Chondrocyte (in vitro differentiated cells): ENCODE results near the gene KRTAP10-10. TPM values are rescaled to one million over a fixed set of nuclear protein-coding genes. Genes with fewer than 3 reads are reported as not detected.
A peak's percentile ranks its signal among the peaks of the same experiment; 100 is the strongest.

Source experiments
- DNase-seq: peaks from one replicate; pipeline ENCODE4 v3.0.0; 2021; ENCODE audit warnings: mixed read lengths, low spot score
- H3K27ac Mint-ChIP-seq: one replicate; pipeline ENCODE4 v1.8.0; 2021; ENCODE audit warnings: mild to moderate bottlenecking, moderate library complexity, mixed read lengths; ENCODE audit not compliant: unreplicated experiment
- H3K27me3 Mint-ChIP-seq: 2 replicates; pipeline ENCODE4 v1.8.0; 2021; ENCODE audit warnings: low read depth, mixed read lengths
- H3K36me3 Mint-ChIP-seq: 2 replicates; pipeline ENCODE4 v1.8.0; 2021; ENCODE audit warnings: low read depth, mixed read lengths
- H3K4me1 Mint-ChIP-seq: 2 replicates; pipeline ENCODE4 v1.8.0; 2021; ENCODE audit warnings: low read depth, mild to moderate bottlenecking, mixed read lengths
- H3K4me3 Mint-ChIP-seq: one replicate; pipeline ENCODE4 v1.8.0; 2021; ENCODE audit warnings: mild to moderate bottlenecking, moderate library complexity, mixed read lengths; ENCODE audit not compliant: unreplicated experiment
- H3K9me3 Mint-ChIP-seq: 2 replicates; pipeline ENCODE4 v1.8.0; 2021; ENCODE audit warnings: low read depth, mixed read lengths
- CTCF ChIP-seq: fragments of 200-600 bp; sonication (generic); IDR thresholded peaks from 2 replicates; pipeline ENCODE4 v1.5.0; 2021; ENCODE audit warnings: antibody characterized with exemption, mild to moderate bottlenecking, moderate library complexity
- total RNA-seq: library from RNA; stranded (reverse); gene quantifications from 3 replicates; pipeline ENCODE4 v1.2.1, GENCODE V29; 2021

The KRTAP10-10 gene
- total RNA-seq, 1 donor from 2014 or later = not detected

GRCh38 chr21:44616591-44616926 is 20.6 kb upstream of the KRTAP10-10 start:
- no peak overlapping the region for H3K4me3 Mint-ChIP-seq
- H3K27ac Mint-ChIP-seq = no peak overlapping the region

GRCh38 chr21:44617071-44617501 is 20.1 kb upstream of the KRTAP10-10 start:
- Mint-ChIP-seq H3K36me3 (peaks cover 7% of the 10 kb centered on the region), H3K27me3 (peaks cover 56% of the 10 kb centered on the region), H3K27ac (no peak overlapping the region), H3K4me3 (no peak overlapping the region), H3K9me3 (peaks cover 17% of the 10 kb centered on the region), H3K4me1 (no peaks in the 10 kb centered on the region)
- no peak for TF ChIP-seq CTCF
- DNase-seq = peak; percentile 75

More at GRCh38 chr21:44616591-44616926, 20.6 kb upstream of the KRTAP10-10 start:
- Mint-ChIP-seq H3K9me3 (peaks cover 17% of the 10 kb centered on the region), H3K27me3 (peaks cover 56% of the 10 kb centered on the region), H3K4me1 (no peaks in the 10 kb centered on the region), H3K36me3 (peaks cover 7% of the 10 kb centered on the region)
- TF ChIP-seq CTCF = no peak
- no peak for DNase-seq

- H3K4me3 Mint-ChIP-seq = no peak overlapping the region
- no peaks in the 10 kb centered on the region for H3K4me1 Mint-ChIP-seq
- peaks cover 9% of the 10 kb centered on the region for H3K36me3 Mint-ChIP-seq
- peak; percentile 54 for TF ChIP-seq CTCF
- no peak for DNase-seq
- H3K27me3 Mint-ChIP-seq = peaks cover 55% of the 10 kb centered on the region
- no peak overlapping the region for H3K27ac Mint-ChIP-seq
- peaks cover 31% of the 10 kb centered on the region for H3K9me3 Mint-ChIP-seq
Measured at GRCh38 chr21:44618504-44618903, 18.7 kb upstream of the KRTAP10-10 start.

GRCh38 chr21:44618909-44619308 is 18.2 kb upstream of the KRTAP10-10 start:
- Mint-ChIP-seq H3K9me3 (peaks cover 35% of the 10 kb centered on the region), H3K27ac (no peak overlapping the region), H3K36me3 (peaks cover 10% of the 10 kb centered on the region), H3K4me3 (no peak overlapping the region), H3K4me1 (no peaks in the 10 kb centered on the region), H3K27me3 (peaks cover 53% of the 10 kb centered on the region)
- no peak for DNase-seq
- no peak for TF ChIP-seq CTCF

- Mint-ChIP-seq H3K36me3 (peaks cover 12% of the 10 kb centered on the region), H3K4me1 (no peaks in the 10 kb centered on the region), H3K27me3 (peaks cover 45% of the 10 kb centered on the region), H3K9me3 (peaks cover 45% of the 10 kb centered on the region), H3K27ac (no peak overlapping the region), H3K4me3 (no peak overlapping the region)
- no peak for TF ChIP-seq CTCF
- DNase-seq = no peak
Measured at GRCh38 chr21:44619886-44620285, 17.3 kb upstream of the KRTAP10-10 start.
